Effector CD8-positive, alpha-beta T cell (primary cell): ENCODE results near the gene LRRC23.
A peak's percentile ranks its signal among the peaks of the same experiment; 100 is the strongest.

Source experiments
- DNase-seq: peaks from one replicate; lab custom pipeline; 2025; lab: John Stamatoyannopoulos, UW

The LRRC23 gene

DNA sequence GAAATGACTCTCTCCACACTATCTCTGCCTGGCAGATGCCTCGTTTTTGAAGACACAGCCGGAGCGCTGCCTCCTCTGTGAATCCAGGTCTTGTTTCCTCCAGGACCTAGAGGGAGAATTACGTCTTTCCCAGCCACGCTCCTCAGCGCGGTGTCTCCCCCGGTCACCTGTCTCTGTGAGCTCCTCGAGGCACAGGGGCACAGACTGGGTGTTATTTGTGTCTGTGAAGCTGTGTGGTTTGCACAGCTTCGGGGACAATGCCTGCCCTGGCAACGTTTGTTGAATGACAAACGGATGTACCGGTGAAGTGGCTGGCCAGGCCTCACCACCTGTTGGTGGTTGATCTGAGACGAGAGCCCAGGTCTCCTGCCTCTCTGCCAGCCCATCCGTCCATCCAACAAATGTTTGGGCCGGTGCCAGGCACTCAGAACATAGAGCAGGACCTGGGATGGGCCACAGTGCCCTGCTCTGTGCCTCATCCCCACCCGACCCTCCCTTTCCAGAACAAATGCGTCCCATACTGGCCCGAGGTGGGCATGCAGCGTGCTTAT lies 52.6 kb downstream of the LRRC23 start:
- no peak for DNase-seq

DNA sequence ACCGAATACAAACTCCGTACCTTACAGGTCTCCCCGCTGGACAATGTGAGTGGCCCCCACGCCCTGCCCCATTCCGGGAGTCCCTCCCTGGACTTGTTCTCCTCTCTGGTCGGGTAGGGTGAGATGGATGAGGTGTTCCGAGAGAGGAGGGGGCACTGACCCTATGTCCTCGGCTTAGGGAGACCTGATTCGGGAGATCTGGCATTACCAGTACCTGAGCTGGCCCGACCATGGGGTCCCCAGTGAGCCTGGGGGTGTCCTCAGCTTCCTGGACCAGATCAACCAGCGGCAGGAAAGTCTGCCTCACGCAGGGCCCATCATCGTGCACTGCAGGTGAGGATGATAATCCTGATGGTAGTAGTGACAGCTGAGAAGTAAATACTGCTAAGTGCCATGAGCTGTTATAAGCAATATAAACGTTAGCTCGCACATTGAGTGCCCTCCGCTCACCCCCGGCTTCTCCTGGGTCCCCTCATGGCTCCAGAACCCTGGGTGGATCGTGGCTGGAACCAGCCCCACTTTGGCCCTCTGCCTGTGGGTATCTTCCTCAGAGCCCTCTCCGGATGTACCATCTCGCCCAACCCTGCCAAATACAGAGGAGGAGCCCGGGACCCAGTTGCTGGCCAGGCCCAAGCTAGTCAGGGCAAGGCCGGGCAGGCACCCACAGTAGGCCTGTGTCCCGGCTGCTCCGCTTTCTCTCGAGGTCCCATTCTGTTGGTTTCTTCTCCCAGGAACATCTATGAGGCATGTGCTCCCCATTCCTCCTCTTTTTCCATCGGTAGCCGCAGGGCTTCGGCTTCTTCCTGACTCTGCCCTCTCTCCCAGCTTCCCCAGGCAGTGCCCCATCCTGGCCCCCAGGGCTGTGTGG lies 53.4 kb downstream of the LRRC23 start:
- DNase-seq, result no peak

DNA sequence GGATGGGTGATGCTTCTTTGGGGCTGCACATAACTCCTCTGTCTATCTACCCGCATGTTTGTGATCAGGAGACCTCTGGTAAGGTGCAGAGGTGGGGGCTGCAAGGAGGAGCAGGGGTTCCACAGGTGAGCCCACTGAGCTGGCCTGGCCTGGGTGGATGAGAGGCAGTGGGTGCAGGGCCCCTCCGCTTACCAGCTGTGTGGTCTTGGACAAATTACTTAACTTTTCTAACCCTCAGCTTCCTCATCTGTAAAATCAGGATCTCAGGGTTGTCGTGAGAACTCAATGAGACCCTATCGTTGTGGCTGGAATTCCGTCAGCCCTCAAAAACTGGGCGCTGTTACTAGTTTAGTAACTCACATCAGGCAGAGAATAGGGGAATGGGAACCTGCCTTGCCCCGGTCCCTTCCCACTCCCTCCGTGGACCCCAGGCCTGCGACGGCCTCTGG lies 54.0 kb downstream of the LRRC23 start:
- DNase-seq, result no peak

DNA sequence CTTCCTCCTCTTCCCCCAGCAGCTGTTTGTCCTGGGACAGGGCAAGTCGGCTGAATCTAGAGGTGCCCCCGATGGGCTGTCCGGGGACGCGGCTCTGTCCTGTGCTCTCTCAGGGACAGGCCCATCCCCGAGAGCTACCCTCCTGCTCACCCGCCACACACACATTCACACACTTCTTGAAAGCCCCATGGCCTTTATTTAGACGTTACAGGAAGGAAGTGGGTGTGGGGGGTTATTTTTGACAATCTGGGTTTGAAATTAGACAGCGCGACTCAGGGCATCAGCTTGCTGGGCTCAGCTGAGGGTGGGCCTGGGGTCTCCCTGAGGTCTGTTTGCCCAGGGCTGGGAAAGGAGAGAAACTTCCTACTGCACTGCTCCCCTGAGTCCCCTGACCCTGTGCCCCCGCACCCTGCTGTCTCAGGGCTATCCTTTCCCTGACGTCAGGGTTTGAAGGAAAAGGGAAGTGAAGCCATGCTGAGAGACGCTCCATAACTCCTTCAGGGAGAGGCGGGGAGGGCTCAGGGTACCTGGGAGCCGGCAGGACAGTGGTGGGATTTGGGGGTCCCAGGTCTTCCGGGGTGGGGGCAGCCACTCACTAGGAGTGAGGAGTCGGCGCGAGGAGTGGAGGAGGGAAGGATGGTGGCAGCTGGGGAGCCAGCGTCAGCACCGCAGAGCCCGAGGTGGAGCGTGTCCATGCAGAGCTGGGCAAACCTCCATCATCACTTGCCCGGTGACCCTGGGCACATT lies 54.6 kb downstream of the LRRC23 start:
- peak; percentile 58 for DNase-seq

DNA sequence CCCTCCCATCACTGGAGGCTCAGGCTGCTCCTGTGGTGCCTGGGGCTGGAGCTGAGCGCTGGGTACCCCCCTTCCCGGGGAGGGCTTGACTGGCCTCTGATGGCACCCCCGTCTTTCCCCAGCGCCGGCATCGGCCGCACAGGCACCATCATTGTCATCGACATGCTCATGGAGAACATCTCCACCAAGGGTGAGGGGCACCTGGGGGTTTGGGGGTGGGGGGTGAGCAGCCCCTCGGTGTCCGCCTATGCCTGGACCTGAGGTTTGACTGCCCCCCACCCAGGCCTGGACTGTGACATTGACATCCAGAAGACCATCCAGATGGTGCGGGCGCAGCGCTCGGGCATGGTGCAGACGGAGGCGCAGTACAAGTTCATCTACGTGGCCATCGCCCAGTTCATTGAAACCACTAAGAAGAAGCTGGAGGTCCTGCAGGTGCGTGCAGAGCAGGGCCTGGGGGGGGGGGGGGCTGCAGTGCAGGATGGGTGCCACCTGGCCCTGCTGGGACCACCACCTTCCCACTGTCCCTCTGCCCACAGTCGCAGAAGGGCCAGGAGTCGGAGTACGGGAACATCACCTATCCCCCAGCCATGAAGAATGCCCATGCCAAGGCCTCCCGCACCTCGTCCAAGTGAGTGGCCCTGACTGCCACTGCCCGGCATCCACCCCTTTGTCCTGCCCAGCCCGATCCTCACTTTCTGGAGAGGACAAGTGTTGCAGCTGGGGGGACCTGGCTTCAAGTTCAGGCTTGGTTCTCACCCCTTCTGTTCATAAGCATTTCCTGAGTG lies 55.4 kb downstream of the LRRC23 start:
- no peak for DNase-seq

DNA sequence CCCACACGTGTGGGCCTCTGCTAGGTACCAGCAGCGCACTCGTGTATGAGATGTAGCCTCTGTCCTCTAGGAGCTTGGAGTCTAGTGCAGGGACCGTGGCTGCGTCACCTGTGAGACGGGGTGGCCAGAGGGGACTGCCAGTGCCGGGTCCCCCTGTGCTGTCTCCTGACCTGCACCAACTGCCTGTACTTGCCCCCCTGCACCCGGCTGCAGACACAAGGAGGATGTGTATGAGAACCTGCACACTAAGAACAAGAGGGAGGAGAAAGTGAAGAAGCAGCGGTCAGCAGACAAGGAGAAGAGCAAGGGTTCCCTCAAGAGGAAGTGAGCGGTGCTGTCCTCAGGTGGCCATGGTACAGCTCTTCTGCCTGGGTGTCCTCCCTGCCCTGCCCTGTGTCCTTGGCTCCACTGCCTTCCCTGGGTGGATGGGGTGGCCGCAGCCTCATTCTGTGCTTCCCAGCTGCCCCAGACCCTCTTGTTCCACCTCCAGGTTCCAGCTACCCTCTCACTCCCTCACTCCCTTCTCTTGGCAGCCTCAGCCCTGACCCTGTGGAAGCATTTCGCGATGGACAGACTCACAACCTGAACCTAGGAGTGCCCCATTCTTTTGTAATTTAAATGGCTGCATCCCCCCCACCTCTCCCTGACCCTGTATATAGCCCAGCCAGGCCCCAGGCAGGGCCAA lies 56.1 kb downstream of the LRRC23 start:
- no peak for DNase-seq

DNA sequence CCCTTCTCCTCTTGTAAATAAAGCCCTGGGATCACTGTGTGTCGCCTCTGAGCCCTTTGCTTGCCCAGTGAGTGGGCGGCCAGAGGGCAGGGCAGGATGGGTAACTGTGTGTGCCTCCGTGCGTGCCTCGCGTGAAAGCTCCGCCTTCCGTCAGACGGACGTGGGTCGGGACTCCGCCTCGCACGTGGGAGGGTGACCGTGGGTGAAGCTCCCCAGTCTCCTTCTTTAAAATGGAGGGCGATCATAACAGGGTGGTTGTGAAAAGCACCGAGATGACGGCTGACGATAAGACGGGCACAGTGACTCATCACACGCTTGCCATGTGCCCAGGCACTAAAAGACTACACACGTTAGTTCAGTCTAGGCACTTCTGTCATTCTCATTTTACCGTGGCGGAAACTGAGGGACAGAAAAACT lies 56.7 kb downstream of the LRRC23 start:
- peak; percentile 76 for DNase-seq

DNA sequence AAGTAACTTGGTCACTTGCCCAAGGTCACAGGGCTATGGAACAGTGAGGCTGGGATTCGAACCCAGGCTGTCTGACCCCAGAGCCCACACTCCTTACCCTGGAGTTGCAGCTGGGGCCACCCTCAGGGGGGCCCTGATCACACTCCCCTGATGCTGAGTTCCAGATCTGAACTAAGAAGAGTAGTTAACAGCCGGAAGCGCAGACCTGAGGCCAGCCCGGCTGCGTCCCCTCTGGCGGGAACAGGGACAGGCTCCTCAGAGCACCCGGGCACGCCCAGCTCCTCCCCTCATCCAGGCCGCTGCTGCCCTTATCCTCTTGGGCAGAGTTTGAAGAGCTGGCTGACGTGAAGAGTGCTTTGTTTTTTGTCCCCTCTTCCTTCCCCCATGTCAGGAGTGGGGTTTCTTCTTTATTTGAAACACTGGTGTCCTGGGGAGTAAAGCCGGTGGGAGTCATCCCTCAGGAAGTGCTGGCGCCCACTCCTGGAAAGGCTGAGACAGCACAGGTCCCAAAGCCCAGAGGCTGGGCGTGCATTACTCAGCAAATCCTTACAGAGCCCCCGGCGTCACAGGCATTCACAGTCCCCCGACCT lies 57.2 kb downstream of the LRRC23 start:
- no peak for DNase-seq

DNA sequence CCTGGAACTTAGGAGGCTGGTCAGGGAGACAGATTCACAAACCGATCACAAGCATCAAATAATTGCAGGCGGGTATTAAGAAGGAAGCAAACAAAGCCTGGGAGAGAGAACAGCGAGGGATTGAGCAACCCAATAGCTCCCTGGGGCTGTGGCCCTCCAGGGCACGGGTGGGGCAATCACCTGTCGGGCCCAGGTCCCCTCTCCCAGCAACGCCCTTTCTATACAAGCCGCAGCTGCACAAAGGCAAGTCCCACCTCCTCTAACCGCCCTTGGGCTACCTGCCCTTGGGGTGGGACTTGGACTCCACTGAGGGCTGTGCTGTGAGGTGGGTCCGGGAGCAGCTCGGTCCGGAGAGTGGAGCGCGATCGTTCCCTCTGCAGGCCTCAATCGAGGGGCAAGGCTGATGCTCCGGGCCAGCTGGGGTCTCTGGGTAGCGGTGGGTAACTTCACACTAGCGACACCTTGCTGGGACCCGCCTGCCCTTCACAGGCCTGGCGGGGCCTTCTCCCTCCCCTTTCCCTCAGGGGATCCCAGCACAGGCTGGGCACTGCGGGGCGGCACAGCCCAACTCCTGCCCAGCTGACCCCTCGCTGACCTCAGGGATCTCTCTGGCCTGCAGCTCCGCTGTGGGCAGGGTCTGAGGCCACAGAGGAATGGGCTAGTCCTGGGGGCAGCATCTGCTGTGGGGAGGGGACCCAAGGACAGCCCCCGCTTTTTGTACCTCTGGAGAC lies 57.8 kb downstream of the LRRC23 start:
- no peak for DNase-seq

DNA sequence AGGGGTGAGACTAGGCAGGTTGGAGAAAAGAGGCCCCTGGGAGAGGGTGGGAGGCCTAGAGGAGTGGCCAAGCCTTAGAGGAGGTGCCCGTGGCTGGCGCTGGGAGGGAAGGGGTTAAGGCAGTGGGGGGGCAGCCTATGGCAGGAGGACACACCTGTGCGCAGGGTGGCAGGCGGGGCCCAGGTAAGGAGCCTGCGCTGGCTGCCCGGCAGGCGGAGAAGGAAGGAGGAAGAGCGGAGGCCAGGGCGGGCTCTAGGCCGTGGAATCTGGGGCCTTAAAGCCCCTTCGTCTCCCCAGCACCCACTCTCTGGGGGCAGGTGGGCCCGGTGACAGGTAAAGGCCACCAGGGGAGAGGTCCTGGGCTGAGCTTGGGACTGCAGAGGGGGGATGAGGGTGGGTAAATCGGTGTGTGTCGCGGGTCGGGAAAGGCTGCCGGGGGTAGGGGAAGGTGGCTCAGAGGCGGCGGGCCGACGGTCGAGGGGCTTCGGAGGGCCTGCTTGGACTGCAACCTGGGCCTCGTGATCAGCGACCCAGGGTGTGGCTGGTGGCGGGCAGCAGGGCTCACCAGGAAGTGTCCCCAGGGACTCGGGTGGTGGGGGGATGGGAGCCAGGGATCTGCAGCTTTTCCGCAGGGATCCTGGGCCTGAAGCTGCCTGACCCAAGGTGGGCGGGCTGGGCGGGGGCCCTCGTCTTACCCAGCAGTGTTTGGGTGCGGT lies 58.6 kb downstream of the LRRC23 start:
- DNase-seq, result no peak
